Measurements from ENCODE around the gene SLC19A1. TPM values are rescaled to one million over a fixed set of nuclear protein-coding genes. Genes with fewer than 3 reads are reported as not detected.
"Not testable (repeated sequence)": the region's sequence is repeated elsewhere in the genome, so short reads cannot be mapped to it uniquely, and the experiment has no call there.

SLC19A1 gene
- total RNA-seq, 1 experiment from 2014 or later, result 25.4 TPM

GRCh38 chr21:45505416-45506021, 36.7 kb downstream of the SLC19A1 start:
- H3K36me3 Mint-ChIP-seq (ENCODE audit: insufficient read depth, unreplicated experiment), result peaks cover 7% of the 10 kb centered on the region
- POLR2A ChIA-PET, result interaction anchor here (0.5 kb wide), 1 partner anchor 336 kb away, joined by 3 read pairs; no protein-coding TSS in a partner anchor
- intact Hi-C loops (cut with micrococcal nuclease), result no loop called here

GRCh38 chr21:45504516-45505415, 37.5 kb downstream of the SLC19A1 start:
- DNase-seq (ENCODE audit: unreplicated experiment), result no peak
- TF ChIP-seq CTCF (IDR thresholded peaks at IDR 0.05; ENCODE audit: unreplicated experiment), result no peak
- H3K9me3 Mint-ChIP-seq (ENCODE audit: unreplicated experiment), result peaks cover 3% of the 10 kb centered on the region
- H3K27me3 Mint-ChIP-seq (ENCODE audit: insufficient read depth, unreplicated experiment), result no peaks in the 10 kb centered on the region
- peaks cover 7% of the 10 kb centered on the region for H3K36me3 Mint-ChIP-seq (ENCODE audit: insufficient read depth, unreplicated experiment)
- ChIA-PET POLR2A (interaction anchor here (0.5 kb wide), 1 partner anchor 335 kb away, joined by 3 read pairs; no protein-coding TSS in a partner anchor), CTCF (no interaction called here)
- no TSS peak for BruUV-seq (replicated peaks)
- intact Hi-C loops (cut with micrococcal nuclease), result no loop called here
- H3K4me1 Mint-ChIP-seq (ENCODE audit: insufficient read depth, unreplicated experiment), result no peaks in the 10 kb centered on the region
- no peak overlapping the region for H3K27ac Mint-ChIP-seq (ENCODE audit: low read depth, unreplicated experiment)
- H3K4me3 Mint-ChIP-seq (ENCODE audit: unreplicated experiment), result no peak overlapping the region

More at GRCh38 chr21:45505416-45506021, 36.7 kb downstream of the SLC19A1 start:
- Mint-ChIP-seq H3K4me1 (ENCODE audit: insufficient read depth, unreplicated experiment) (no peaks in the 10 kb centered on the region), H3K27me3 (ENCODE audit: insufficient read depth, unreplicated experiment) (no peaks in the 10 kb centered on the region), H3K4me3 (ENCODE audit: unreplicated experiment) (no peak overlapping the region), H3K27ac (ENCODE audit: low read depth, unreplicated experiment) (no peak overlapping the region), H3K9me3 (ENCODE audit: unreplicated experiment) (no peaks in the 10 kb centered on the region)
- peak; percentile 12 for DNase-seq (ENCODE audit: unreplicated experiment)
- BruUV-seq (replicated peaks), result no TSS peak
- no peak for TF ChIP-seq CTCF (IDR thresholded peaks at IDR 0.05; ENCODE audit: unreplicated experiment)
- CTCF ChIA-PET, result interaction anchor here (0.6 kb wide), 1 partner anchor 22 kb away, joined by 3 read pairs; no protein-coding TSS in a partner anchor

GRCh38 chr21:45504021-45504515, 38.2 kb downstream of the SLC19A1 start:
- ChIA-PET POLR2A (no interaction called here), CTCF (no interaction called here)
- H3K36me3 Mint-ChIP-seq (ENCODE audit: insufficient read depth, unreplicated experiment), result peaks cover 7% of the 10 kb centered on the region
- TF ChIP-seq CTCF (IDR thresholded peaks at IDR 0.05; ENCODE audit: unreplicated experiment), result no peak
- intact Hi-C loops (cut with micrococcal nuclease), result no loop called here
- no TSS peak for BruUV-seq (replicated peaks)
- H3K4me3 Mint-ChIP-seq (ENCODE audit: unreplicated experiment), result no peak overlapping the region
- H3K4me1 Mint-ChIP-seq (ENCODE audit: insufficient read depth, unreplicated experiment), result no peaks in the 10 kb centered on the region
- DNase-seq (ENCODE audit: unreplicated experiment), result no peak
- H3K9me3 Mint-ChIP-seq (ENCODE audit: unreplicated experiment), result peaks cover 8% of the 10 kb centered on the region
- no peak overlapping the region for H3K27ac Mint-ChIP-seq (ENCODE audit: low read depth, unreplicated experiment)
- H3K27me3 Mint-ChIP-seq (ENCODE audit: insufficient read depth, unreplicated experiment), result no peaks in the 10 kb centered on the region

- H3K27me3 Mint-ChIP-seq (ENCODE audit: insufficient read depth, unreplicated experiment); DNase-seq (ENCODE audit: unreplicated experiment); H3K27ac Mint-ChIP-seq (ENCODE audit: low read depth, unreplicated experiment); H3K4me1 Mint-ChIP-seq (ENCODE audit: insufficient read depth, unreplicated experiment); H3K9me3 Mint-ChIP-seq (ENCODE audit: unreplicated experiment); BruUV-seq (replicated peaks); CTCF ChIA-PET; intact Hi-C loops (cut with micrococcal nuclease); POLR2A ChIA-PET; H3K4me3 Mint-ChIP-seq (ENCODE audit: unreplicated experiment): not testable (repeated sequence)
- peaks cover 12% of the 10 kb centered on the region for H3K36me3 Mint-ChIP-seq (ENCODE audit: insufficient read depth, unreplicated experiment)
Measured at GRCh38 chr21:45503226-45503625, 39.0 kb downstream of the SLC19A1 start.
